ENCODE results near the gene PYGM.

- TF ChIP-seq CTCF (IDR thresholded peaks at IDR 0.05) (no peak), POLR2A (IDR thresholded peaks at IDR 0.05) (no peak)
Observed at GRCh38 chr11:64802370-64803157, 42.8 kb upstream of the PYGM start.

All from lower leg skin (tissue), 3 donors.